GM21723 (cell line): ENCODE results near the gene AHR.

Source experiments
- ATAC-seq: cut with Tn5 transposase; IDR thresholded peaks from one replicate; pipeline ENCODE4 v1.9.1; 2021; ENCODE audit warnings: mild to moderate bottlenecking, moderate library complexity; ENCODE audit not compliant: unreplicated experiment

AHR gene

DNA sequence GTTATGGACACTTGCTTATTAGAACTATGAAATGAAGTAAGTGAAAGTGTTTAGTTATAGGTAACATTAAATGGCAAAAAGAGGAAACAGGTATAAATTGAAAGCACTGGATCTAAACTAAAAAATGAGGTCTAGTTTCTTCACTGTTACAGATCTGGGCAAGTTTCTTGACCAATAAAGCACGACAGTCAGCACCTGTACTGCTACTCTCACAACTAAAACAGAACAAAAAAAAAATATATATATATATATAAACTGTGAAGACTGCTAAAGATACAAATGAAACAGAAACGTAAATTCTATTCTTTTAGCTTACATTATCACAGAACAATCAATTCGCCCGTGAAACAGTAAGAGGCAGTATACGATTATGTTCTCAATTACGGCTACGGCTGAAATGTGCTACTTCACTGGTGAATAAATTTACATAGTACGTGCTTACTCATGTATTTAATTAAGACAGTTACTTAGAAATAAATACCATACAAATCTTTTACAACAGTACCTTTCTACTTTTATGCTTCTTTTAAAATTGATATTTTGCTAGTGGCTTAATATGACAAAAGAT, 4.2 kb downstream of the AHR start:
- ATAC-seq, result peak; percentile 37

DNA sequence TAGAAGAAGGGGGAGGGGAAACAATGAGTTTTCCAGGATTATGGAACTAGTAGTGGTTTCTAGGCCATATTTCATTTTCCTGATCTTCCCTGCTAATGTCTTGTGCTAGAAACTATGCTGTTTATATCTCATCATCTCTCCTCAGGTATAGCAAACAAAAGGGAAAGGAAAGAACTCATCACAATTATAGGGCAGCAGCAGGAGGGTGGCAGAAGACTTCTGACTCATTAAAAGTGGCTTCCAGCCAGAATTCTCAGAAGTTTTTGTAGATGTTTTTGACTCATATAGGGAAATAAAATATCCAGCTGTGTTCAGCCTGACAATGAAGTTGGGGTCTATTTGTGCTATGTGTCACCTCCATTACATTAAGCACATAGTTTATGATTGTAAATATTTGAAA, 6.5 kb downstream of the AHR start:
- ATAC-seq, result no peak

DNA sequence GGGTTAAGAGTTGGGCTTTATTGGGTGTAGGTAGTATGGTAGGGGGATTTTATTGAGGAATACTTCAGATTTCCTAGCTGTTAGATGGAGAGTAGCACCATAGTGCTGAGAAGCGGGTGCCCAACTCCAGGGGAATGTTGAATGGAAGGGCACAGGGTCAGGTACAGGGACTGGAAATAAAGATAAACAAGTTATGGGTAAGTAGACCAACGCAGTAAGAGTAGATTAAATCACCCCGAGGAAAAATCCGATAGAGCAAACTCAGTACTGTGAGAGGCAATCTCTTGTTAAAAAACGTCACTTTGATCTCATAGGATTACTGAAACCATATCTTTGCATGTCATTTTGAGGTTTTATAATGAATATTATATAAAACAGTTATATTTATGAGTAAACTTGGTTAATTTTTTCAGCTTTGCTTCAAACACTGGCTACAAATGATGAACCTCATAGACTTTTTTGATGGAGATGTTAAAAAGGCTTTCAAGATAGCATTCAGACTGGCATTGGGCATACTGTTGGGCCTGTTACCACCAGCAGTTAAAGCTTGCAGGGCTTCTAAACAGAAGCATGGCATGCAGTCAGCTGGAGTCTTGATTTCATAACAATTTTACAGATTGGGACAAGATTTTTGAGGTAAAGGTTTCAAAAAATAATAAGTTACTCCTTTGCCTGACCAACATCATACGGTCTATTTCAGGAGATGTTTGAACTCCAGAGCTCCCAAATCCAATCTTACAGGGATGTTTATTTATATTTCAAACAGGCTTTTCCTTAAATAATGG, 7.1 kb downstream of the AHR start:
- ATAC-seq, result no peak

DNA sequence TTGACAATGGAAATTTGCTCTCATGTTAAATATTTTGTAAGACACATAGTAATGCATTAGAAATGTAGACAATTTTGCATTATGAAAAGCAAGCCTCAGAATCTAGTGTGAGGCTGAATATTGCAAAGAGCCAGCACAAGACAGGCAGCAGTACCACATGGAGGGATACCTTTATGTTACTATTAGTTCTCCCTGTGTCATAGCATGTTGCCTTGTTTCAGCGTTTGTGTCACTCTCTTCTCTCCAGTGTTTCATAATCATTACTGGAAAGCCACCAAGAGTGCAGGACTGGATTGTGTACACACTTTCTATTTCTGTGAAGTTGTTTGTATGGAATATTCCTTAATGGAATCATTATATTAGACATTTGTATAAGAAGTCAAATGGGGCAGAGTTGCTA, 8.5 kb downstream of the AHR start:
- ATAC-seq, result no peak

DNA sequence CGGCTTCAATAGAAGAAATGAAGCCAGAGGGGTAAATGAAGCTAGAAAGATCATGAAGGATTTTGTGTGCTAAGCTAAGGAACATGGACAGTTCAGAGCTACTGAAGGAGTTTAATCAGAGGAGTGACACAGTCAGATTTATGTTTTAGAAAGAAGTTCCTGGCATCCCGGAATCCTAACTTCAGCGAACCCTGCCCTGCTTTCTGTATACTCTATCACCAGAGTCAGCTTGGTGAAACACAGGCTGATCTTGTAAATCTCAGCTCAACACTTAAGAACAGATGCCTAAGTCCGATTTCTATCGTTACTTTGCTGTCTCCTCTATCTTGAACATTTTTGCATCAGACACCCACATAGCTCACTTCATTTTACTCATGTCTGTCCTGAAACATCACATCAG, 9.1 kb downstream of the AHR start:
- ATAC-seq, result no peak

DNA sequence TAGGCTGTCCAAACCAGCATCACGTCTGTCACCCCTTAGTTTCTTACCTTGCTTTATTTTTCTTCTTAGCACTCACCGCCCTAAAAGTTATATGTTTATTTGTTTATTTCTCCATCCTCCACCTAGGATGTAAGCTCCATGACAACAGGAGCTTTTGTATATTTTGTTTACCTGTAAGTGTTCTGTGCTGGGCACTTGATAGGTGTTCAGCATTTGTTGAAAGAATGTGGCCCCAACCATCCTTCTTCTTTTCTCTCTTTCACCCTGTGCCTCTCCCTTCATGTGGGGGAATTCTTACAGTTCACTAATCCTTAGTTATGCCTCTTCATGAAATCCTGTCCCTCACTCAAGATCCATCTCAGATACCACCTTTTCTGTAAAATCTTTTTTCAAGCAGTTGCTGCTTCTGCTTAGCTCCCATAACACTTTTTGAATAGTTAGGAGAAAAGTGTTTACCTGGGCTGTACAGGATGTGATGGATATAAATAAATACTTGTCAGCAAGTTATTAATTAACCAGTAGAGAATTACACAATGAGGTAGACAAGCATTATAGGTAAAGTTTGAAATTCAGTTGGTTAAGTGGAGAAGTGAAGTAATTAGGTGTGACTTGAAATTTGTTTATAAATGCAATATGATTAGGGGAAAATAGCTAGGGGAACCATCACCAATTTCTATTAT, 9.7 kb downstream of the AHR start:
- no peak for ATAC-seq

DNA sequence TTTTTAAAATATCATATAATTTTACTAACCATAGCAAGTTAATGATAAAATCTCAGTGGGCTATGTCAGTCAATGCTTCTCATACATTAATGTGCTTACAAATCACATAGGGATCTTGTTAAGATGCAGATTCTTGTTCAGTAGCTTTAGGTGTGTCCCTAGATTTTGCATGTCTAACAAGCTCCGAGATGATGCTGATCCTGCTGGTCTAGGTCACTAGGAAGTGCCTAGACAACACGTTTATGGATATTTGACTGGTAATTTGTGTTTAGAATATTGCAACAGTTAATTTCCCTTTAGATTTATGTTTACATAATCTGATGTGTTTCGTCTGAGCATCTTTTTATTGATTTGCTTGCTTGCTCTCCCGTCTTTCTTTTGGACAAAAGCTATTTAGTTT, 12.7 kb downstream of the AHR start:
- no peak for ATAC-seq

DNA sequence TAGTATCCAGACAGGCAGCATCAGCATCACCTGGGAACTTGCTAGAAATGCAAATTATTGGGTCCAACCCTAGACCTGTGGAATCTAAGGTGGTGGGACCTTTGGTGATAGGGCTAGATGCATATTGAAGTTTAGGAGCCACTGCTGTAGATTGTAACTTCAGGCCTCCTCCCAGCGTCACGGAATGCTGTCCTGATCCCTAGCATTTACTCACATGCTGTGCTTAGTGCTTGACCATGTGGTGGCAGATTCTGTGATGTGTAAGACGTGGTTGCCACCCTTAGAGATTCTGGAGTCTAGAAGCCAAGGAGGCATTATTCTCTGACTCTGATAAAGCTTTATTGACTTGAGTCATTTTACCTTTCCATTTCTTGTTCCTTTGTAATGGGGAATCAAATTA, 13.5 kb downstream of the AHR start:
- no peak for ATAC-seq

DNA sequence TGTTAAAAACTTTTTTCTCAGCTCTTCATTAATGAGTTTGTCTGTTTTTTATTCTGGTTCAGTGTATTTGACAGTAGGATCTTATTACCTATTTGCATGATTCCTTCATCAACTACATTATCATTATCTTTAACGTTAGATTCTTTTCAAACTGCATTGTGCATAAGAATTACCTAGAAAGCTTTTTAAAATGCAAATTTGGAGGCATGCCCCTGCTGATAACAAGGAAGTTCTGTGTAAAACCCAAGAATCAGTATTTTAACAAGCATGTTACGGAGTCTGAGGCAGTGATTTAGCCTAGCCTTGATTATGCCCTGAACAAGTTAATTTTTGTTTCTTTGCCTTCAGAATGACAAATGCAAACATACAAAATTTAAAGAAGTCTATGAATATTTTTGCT, 14.2 kb downstream of the AHR start:
- no peak for ATAC-seq

DNA sequence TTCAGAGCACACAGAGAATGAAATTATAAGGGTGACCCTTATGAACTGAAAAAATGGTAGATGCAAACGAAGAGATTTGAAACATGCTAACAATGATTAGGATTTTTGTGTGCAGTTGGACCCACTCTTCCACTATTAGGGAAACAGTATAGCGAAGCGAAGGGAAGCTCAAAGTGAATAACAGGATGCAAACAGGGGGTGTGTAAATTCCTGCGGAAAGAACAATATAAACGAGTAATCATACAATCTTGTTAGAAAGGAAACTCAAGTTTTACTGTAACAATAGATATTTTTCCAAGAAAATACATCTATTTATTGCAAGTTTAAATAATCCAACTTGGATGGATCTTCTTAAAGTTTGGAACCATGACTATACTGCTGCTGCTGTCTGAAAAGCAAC, 14.7 kb downstream of the AHR start:
- ATAC-seq, result no peak

DNA sequence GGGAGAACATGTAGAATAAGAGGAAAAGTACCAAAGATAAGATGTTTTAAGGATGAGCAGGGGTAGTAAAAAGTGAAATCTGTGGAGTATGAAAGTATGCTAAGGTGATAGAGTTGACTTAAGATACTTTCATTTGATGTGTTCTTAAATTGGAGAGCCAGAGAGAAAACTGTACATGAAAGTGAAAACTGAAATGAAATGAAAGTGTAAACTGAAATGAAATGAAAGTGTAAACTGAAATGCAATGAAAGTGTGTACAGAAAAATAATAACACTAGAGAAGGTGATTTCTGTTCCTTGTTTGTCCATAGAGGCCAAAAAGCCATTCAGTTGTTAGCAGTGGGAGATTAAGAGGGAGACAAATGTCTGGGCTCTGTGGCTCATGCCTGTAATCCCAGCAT, 17.5 kb downstream of the AHR start:
- ATAC-seq, result peak; percentile 67

DNA sequence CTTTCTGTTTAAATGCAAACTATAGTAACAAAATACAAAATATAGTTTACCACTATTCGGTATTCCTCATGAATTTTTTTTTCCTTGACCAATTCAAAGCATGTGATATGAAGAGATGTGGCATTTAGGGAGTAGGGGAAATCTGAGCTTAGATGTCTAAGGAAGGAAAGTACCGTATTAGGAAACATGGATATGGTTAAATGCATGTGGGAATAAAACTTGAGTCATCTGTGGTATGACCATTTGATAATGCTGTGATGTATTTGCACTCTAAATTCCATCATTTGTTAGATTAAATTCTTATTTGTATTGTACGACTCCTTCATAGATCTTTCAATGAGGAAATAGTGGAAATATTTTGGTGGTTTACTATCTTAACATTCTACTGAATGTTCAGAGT, 19.7 kb downstream of the AHR start:
- ATAC-seq, result no peak

DNA sequence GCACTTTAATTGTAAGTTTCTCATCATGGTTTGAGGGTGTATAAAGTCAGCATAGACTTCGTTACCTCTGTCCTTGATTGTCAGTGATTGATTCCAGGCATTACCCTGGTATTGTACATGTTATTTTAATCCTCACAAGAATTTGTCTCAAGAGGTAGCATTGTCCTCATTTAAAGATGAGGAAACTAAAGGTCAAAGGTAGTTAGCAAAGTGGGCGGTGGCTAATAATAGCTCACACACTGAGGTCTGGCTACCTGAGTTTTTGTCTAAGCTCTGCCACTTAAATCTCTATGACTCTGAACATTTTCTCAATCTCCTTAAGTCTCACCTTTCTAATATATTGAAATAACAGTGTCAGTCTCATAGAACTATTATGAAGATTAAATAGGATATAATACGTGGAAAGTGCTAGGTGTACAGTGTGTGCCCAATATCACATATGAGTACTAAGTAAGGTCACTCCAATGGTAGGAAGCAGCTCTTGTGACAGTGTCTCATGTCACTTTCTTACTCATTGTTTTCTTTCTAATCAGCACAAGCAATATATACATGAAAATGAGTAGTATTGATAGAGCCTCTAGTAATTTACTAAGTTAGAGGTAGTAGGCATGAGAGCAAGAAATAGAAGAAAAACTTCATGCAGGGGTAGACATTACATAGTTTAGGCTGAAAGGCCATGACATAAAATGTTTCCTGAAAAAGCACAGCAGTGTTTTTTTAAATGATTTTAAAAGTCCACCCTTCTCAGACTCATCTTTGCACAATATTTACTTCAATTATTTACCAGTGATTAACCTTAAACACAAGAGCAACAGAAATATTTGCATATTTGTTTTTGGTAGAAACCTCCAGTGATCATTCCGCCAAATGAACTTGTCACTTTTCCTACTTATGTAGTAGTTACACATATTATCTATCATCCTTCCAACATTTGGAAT, 21.0 kb downstream of the AHR start:
- ATAC-seq, result no peak

DNA sequence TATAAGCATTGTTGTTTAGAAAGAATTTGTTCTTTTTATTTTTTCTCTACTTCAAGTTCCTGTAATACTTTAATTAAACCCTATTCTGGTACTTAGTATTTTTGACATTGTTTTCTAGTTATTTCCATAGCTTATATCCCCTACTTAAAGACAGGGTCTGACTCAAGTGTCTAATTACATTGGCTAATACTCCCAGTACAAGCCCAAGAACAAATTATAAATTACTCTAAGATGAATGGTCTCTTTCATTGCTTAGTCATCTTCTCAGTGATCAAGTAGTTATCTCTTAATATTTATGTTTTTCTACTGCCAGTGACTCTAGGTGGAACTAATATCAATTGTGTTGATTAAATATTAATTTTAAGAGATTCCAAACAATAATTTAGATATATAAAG, 21.6 kb downstream of the AHR start:
- no peak for ATAC-seq

DNA sequence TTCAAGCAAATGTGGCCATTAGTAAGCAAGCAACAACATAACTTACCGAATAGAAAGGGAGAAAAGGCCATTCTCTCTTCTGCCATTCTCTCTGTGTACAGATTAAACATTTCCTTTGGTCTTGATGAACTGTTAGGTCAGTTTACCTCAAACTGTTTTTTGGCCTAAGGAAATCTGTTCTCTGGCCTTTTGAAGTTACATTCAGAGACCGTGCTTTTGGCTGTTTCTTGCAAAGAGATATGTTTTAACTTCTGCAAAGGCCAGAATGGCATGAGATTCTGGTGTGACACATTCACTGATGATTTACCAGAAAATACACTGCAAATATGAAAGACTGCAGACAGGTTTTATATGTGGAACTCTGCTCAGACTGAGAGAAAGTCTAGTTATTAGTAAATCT, 22.2 kb downstream of the AHR start:
- ATAC-seq, result no peak

DNA sequence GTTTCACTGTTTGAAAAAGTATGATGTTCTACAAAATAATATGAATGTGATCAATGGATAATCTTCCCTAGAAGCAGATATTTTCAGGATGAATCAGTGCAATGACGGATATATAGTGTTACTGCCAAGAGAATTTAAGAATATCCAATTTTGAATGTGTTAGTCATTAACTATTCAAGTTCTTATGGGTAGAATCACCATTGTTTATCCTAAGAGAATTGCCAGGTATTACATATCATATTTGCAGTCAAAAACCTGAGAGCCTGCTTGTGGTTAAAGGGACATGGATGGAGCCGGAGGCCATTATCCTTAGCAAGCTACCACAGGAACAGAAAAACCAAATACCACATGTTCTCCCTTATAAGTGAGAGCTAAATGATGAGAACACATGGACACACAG, 26.9 kb downstream of the AHR start:
- no peak for ATAC-seq

DNA sequence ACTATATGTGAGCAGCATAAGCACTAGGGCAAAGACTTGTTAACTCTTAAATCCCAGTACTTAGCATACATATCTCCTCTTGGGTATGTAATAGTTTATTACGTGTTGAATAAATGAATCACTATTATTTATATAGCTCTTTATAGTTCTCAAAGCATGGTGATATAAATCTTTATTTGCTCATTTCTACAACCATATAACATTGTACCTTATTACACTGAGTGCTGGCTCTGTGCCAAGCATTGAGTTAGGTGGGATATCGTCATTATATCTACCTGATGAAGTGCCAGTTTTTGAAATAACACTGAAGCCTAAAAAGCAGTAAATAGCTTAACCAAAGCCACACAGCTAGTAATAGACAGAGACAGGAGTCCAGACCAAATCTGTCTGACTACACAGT, 27.9 kb downstream of the AHR start:
- no peak for ATAC-seq

DNA sequence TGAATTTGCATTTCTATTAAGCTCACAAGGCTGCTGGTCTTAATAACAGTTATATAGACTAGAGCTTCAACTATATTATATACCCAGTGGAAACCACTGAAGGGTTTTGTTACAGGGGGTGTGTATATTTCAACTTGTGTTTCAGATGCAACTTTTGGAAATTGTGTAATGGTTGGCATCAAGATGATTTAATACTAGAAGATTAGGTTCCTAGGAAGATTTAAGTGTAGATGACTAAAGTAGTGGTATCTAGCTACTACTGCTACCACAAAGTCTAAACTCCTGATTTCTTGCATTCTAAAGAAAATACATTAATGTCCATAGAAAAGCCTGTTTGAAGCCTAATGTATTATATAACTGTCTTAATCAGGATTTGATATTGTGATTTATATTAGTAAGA, 30.2 kb downstream of the AHR start:
- ATAC-seq, result no peak

DNA sequence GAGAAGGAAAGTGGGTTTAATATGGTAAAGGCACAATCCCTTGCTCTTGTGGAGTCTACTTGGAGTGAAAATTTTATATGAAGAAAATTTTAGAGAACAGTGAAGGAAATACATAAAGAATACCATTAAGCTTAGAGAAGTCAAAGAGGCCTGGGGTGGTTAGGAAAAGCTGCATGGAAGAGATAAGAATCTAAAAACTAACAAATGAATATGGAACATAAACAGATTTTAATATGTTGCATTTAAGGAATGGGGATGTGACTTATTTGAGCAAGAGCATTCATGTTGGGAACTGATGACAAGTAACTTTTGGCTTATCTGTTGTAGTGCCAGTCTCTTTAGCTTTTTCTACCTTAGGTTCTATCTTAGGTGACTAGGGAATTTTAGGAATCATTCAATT, 31.0 kb downstream of the AHR start:
- ATAC-seq, result no peak

DNA sequence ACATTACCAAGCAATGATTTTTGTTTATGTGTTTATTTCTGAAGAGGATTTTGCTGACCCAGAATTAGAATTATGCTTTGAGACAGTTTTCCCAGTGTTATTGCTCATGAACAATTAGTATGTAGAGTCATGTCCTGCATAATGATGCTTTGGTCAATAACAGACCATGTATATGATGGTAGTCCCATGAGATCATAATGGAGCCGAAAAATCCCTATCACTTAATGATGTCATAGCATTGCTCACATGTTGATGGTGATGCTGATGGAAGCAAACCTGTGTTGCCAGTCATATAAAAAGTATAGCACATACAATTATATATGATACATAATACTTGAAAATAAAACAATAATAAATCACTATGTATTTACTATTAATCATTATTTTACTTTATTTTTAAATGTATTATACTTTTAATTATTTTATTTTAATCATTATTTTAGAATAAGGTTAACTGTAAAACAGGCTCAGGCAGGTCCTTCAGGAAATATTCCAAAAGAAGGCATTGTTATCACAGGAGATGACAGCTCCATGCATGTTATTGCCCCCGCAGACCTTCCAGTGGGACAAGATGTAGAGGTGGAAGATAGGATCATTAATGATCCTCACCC, 33.5 kb downstream of the AHR start:
- no peak for ATAC-seq

DNA sequence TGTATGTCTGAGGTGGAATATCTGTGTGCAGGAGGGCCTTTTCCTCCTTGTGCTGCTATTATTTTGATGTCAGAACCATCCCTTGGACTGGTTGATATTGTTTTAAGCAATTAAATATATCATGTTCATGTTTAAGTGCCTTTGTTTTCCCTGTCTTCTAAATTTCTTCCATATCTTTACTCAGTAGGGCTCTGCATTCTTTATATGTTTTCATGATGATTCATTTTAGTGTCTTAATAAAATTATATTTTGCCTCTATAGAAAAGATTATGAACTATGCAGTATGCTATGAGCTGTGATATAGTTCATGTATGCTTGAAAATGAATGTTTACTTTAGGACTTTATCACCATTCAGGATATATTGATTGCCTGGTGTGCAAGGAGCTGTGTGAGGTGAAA, 34.8 kb downstream of the AHR start:
- ATAC-seq, result no peak
